ENCODE results near the gene CHCHD3. TPM values are rescaled to one million over a fixed set of nuclear protein-coding genes. Genes with fewer than 3 reads are reported as not detected.

Gene CHCHD3
- total RNA-seq, 4 donors from 2014 or later: 40.6 to 66.6 (median 48.1) TPM

DNA sequence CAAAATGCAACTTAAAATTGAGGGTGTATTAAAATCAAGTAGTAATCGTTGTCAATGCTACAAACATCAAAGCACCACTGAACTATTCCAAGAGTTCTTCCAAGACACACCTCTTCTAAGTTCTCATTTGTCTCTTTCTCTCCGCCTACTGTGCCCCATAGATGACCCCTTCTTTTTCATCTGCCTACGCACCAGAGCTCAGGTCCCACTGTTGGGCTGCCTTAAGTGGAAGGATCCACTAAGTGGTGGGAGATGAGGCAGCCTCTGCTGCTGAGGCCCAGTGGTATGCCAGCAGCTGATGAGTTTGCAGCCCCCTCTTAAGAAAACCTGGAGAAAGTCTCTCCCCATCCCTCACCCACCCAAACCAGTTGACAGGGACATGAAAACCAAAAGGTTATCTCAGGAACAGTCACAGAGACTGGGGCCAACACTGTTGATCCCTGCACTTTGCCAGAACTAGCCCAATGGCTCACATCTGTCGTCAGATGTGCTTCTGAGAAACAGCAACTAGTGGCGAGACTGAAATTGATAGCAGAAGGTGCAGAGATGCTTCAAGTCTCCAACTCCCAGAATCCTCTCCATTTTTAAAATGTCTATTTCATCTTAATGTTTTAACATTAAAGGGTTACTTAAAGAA is 88.4 kb downstream of the CHCHD3 start:
- no peaks in the 10 kb centered on the region for H3K9me3 ChIP-seq
- H3K4me1 ChIP-seq: peaks cover 0 to 10% (median 0%) of the 10 kb centered on the region in 4 donors
- DNase-seq (ENCODE audit: low spot score in 2 of 2): no peak
- no peaks in the 10 kb centered on the region for H3K36me3 ChIP-seq
- no peaks in the 10 kb centered on the region for H3K27me3 ChIP-seq
- H3K27ac ChIP-seq: no peak overlapping the region
- no peak overlapping the region for H3K4me3 ChIP-seq
- 85 to 90% methylated on average over 5 of the region's 5 CpGs for WGBS, 2 donors
- TF ChIP-seq POLR2A (IDR thresholded peaks at IDR 0.05) (no peak), EP300 (IDR thresholded peaks at IDR 0.05) (no peak)
- TF ChIP-seq, protein P1, sequence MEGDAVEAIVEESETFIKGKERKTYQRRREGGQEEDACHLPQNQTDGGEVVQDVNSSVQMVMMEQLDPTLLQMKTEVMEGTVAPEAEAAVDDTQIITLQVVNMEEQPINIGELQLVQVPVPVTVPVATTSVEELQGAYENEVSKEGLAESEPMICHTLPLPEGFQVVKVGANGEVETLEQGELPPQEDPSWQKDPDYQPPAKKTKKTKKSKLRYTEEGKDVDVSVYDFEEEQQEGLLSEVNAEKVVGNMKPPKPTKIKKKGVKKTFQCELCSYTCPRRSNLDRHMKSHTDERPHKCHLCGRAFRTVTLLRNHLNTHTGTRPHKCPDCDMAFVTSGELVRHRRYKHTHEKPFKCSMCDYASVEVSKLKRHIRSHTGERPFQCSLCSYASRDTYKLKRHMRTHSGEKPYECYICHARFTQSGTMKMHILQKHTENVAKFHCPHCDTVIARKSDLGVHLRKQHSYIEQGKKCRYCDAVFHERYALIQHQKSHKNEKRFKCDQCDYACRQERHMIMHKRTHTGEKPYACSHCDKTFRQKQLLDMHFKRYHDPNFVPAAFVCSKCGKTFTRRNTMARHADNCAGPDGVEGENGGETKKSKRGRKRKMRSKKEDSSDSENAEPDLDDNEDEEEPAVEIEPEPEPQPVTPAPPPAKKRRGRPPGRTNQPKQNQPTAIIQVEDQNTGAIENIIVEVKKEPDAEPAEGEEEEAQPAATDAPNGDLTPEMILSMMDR (IDR thresholded peaks at IDR 0.05): no peak

DNA sequence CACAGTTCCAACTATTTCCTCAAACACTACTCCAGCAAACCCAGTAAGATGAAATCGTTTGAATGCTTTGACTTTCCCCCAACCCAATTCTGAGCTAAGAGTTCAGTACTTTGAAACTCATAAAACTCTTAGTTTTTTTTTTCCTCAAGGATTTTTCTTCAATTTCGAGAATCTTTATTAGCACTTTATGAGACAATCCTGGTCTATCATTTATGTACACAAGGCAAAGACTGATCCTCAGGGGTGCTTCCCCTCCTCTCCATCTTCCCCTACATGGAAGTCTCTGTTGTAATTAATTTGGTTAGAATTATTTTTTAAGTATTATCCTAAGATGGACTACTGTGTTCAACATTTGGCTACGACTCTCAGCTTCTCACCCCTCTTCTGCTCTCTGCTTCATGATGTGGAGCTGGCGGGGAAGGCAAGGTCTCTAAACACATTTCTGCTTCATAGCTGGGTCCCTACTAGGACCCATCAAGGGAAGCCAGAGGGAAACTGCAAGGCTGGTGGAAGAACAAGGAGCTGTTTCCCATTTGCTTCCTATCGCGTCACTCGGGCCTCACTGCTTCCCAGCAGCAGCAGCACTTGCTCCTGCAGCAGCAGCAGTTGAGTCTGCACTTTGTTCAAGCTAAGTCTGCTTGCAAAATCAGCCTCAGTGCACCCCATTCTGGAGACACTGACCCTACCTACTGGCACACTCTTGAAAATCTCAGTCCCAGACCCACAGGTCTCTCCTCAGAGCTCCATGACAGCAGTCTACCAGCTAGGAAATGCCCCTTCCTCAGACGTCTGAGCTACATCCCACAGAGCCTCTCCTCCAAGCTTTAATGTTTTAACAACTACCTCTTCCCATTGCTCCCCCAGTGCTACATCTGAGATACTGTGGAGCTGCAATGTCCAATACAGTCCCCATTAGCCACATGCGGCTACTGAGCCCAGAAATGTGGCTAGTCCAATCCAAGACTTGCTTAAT is 90.0 kb downstream of the CHCHD3 start:
- no peak overlapping the region for H3K27ac ChIP-seq
- H3K27me3 ChIP-seq: no peaks in the 10 kb centered on the region
- TF ChIP-seq, protein P1 (IDR thresholded peaks at IDR 0.05): no peak
- 78 to 82% methylated on average over 9 of the region's 9 CpGs for WGBS, 2 donors
- H3K9me3 ChIP-seq: no peaks in the 10 kb centered on the region
- no peaks in the 10 kb centered on the region for H3K36me3 ChIP-seq
- no peak overlapping the region for H3K4me3 ChIP-seq
- DNase-seq (ENCODE audit: low spot score in 2 of 2): no peak
- H3K4me1 ChIP-seq: no peaks in the 10 kb centered on the region

DNA sequence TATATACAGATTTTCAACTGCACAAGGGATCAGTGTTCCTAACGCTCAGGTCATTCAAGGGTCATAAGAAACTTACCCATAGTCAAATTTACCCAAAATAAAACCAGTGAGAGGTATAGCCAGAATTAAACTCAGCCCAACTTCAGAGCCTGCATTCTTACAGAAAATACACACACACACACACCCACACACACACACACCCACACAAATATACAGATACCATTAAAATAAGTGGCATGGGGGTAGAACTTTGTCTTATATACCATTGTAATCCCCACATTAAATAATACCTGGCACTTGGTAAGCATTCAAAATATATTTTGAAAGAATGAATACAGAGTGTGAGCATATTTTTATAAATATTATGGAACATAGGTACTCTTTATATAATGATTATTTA is 93.8 kb downstream of the CHCHD3 start:
- Histone ChIP-seq H3K27me3 (no peaks in the 10 kb centered on the region), H3K4me3 (no peak overlapping the region), H3K9me3 (no peaks in the 10 kb centered on the region), H3K27ac (no peak overlapping the region), H3K36me3 (no peaks in the 10 kb centered on the region), H3K4me1 (no peaks in the 10 kb centered on the region)
- TF ChIP-seq, protein P1 (IDR thresholded peaks at IDR 0.05): no peak
- WGBS, 2 donors: 38 to 70% methylated on average over 1 of the region's 1 CpG
- no peak for DNase-seq (ENCODE audit: low spot score in 2 of 2)

DNA sequence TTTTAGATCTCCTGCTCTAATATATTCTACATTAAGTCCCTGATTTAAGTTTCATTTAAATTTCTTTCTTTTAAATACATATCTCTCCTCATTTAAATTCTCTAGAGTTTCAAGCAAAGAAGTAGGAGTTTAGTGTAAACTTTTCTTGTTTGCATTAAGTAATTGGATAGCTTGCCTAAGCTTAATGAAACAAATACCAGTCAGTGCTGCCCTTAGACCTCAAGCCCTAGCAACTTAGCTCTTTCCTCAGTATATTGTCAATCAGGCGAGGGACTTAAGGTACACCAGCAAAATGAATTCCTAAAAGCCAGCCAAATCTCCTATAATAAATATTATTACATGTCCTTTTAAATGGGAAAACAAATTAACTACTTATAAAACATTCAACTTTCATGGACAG is 101.5 kb downstream of the CHCHD3 start:
- 80 to 98% methylated on average over 1 of the region's 1 CpG for WGBS, 2 donors
- H3K36me3 ChIP-seq: no peaks in the 10 kb centered on the region
- H3K27me3 ChIP-seq: no peaks in the 10 kb centered on the region
- peaks cover 0 to 13% (median 0%) of the 10 kb centered on the region in 4 donors for H3K4me1 ChIP-seq
- H3K27ac ChIP-seq: no peak overlapping the region
- TF ChIP-seq, protein P1 (IDR thresholded peaks at IDR 0.05): no peak
- no peak for TF ChIP-seq EP300 (IDR thresholded peaks at IDR 0.05)
- TF ChIP-seq POLR2A (IDR thresholded peaks at IDR 0.05): no peak
- no peaks in the 10 kb centered on the region for H3K9me3 ChIP-seq
- no peak overlapping the region for H3K4me3 ChIP-seq
- no peak for DNase-seq (ENCODE audit: low spot score in 2 of 2)

DNA sequence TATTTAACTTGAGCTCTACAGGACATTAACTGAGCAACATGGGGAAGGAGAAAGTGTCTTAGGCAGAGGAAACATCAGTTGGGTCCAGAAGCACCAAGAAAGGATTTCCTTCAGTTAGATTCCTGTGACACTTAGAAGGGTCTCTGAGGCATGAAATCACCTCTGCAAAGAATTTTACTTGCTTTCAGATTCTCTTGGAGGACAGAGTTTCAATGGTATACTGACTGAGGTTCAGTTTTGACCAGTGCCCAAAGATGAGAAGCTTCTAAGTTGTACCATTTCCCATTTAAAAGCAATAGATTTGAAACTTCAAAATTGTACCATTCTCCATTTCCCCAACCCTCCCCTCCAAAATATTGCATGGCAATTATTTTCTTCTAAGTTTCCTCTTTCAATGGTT is 102.4 kb downstream of the CHCHD3 start:
- no peak overlapping the region for H3K27ac ChIP-seq
- H3K9me3 ChIP-seq: no peaks in the 10 kb centered on the region
- TF ChIP-seq, protein P1 (IDR thresholded peaks at IDR 0.05): no peak
- no peak for TF ChIP-seq EP300 (IDR thresholded peaks at IDR 0.05)
- TF ChIP-seq POLR2A (IDR thresholded peaks at IDR 0.05): no peak
- no peak overlapping the region for H3K4me3 ChIP-seq
- H3K36me3 ChIP-seq: peaks cover 0 to 6% (median 0%) of the 10 kb centered on the region in 3 donors
- peaks cover 0 to 13% (median 0%) of the 10 kb centered on the region in 4 donors for H3K4me1 ChIP-seq
- DNase-seq (ENCODE audit: low spot score in 2 of 2): no peak
- H3K27me3 ChIP-seq: no peaks in the 10 kb centered on the region

Measured in tibial nerve (tissue), 4 donors.